NCI-H2227 (cell line): ENCODE results near the gene TSPYL2.
A peak's percentile ranks its signal among the peaks of the same experiment; 100 is the strongest.

Experiments used
- DNase-seq: peaks from one replicate; lab custom pipeline; 2025; ENCODE audit not compliant: unreplicated experiment; lab: John Stamatoyannopoulos, UW

The TSPYL2 gene

GRCh38 chrX:53081925-53082772, at the start of gene TSPYL2:
TSPYL2 (plus strand) TSS chrX:53082367; CDS start chrX:53082499, 132 bp downstream.
- peak; percentile 99 for DNase-seq

GRCh38 chrX:53036149-53036548, 46.0 kb upstream of the TSPYL2 start:
- no peak for DNase-seq

GRCh38 chrX:53039236-53039635, 42.9 kb upstream of the TSPYL2 start:
- no peak for DNase-seq

GRCh38 chrX:53044995-53045394, 37.2 kb upstream of the TSPYL2 start:
- DNase-seq: no peak

- peak; percentile 55 for DNase-seq
Measured at GRCh38 chrX:53047228-53047627, 34.9 kb upstream of the TSPYL2 start.

GRCh38 chrX:53048169-53049126, 33.7 kb upstream of the TSPYL2 start, which contains the start of gene GPR173:
GPR173 (plus strand) TSS chrX:53048789; CDS start chrX:53076622, 27,833 bp downstream.
- DNase-seq: peak; percentile 85

- peak; percentile 39 for DNase-seq
Measured at GRCh38 chrX:53049127-53049517, 33.0 kb upstream of the TSPYL2 start.

GRCh38 chrX:53050841-53051240, 31.3 kb upstream of the TSPYL2 start:
- no peak for DNase-seq

- DNase-seq: no peak
Measured at GRCh38 chrX:53055244-53055849, 26.8 kb upstream of the TSPYL2 start.

GRCh38 chrX:53056292-53056691, 25.9 kb upstream of the TSPYL2 start:
- no peak for DNase-seq

- DNase-seq: no peak
Measured at GRCh38 chrX:53065104-53065503, 17.1 kb upstream of the TSPYL2 start.

- DNase-seq: no peak
Measured at GRCh38 chrX:53071064-53071463, 11.1 kb upstream of the TSPYL2 start.

GRCh38 chrX:53071604-53072417, 10.4 kb upstream of the TSPYL2 start:
- peak; percentile 92 for DNase-seq

GRCh38 chrX:53072418-53073114, 9.6 kb upstream of the TSPYL2 start:
- DNase-seq: no peak

- peak; percentile 63 for DNase-seq
Measured at GRCh38 chrX:53073115-53073586, 9.0 kb upstream of the TSPYL2 start.

- no peak for DNase-seq
Measured at GRCh38 chrX:53075011-53075410, 7.2 kb upstream of the TSPYL2 start.

- no peak for DNase-seq
Measured at GRCh38 chrX:53076671-53077070, 5.5 kb upstream of the TSPYL2 start.

GRCh38 chrX:53077207-53078197, 4.7 kb upstream of the TSPYL2 start:
- DNase-seq: no peak
